ENCODE data around the gene LRFN2. TPM values are rescaled to one million over a fixed set of nuclear protein-coding genes. Genes with fewer than 3 reads are reported as not detected.

Gene LRFN2
- total and polyA plus RNA-seq, 4 donors = under 0.01 to 0.01 TPM; not detected in 2

DNA sequence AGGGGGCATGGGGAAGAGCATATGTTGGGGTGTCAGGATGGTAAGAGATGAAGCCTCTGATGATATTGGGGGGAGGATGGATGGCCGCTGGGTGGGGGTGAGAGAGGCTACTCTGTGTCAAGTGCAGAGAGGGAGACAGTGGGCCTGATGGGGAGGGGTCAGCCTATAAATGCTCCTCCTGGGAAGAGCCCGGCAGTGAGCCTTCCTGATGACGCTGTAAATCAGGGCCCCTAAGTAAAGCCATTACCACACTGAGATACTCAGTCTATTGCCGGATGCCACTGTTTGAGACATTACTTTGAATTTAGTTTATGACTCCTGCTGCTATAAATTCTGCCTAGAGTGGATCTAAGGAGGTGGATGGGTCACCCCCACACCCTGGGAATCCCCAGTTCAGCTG lies 28.1 kb downstream of the LRFN2 start:
- TF ChIP-seq, protein P1, sequence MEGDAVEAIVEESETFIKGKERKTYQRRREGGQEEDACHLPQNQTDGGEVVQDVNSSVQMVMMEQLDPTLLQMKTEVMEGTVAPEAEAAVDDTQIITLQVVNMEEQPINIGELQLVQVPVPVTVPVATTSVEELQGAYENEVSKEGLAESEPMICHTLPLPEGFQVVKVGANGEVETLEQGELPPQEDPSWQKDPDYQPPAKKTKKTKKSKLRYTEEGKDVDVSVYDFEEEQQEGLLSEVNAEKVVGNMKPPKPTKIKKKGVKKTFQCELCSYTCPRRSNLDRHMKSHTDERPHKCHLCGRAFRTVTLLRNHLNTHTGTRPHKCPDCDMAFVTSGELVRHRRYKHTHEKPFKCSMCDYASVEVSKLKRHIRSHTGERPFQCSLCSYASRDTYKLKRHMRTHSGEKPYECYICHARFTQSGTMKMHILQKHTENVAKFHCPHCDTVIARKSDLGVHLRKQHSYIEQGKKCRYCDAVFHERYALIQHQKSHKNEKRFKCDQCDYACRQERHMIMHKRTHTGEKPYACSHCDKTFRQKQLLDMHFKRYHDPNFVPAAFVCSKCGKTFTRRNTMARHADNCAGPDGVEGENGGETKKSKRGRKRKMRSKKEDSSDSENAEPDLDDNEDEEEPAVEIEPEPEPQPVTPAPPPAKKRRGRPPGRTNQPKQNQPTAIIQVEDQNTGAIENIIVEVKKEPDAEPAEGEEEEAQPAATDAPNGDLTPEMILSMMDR (IDR thresholded peaks at IDR 0.05; ENCODE audit: low read depth, low read length, missing input control) = no peak
- TF ChIP-seq RAD21 (IDR thresholded peaks at IDR 0.05) (no peak), FOXA2 (IDR thresholded peaks at IDR 0.05) (no peak), JUND (IDR thresholded peaks at IDR 0.05) (no peak), TAF1 (conservative IDR thresholded peaks at IDR 0.05) (no peak), SP1 (IDR thresholded peaks at IDR 0.05) (no peak), GABPA (IDR thresholded peaks at IDR 0.05 in 1 of 2, conservative IDR thresholded peaks at IDR 0.05 in 1 of 2) (no peak), NR2F2 (IDR thresholded peaks at IDR 0.05) (no peak), RXRA (IDR thresholded peaks at IDR 0.05) (no peak), HNF4A (conservative IDR thresholded peaks at IDR 0.05) (no peak)
- TF ChIP-seq, protein P2, sequence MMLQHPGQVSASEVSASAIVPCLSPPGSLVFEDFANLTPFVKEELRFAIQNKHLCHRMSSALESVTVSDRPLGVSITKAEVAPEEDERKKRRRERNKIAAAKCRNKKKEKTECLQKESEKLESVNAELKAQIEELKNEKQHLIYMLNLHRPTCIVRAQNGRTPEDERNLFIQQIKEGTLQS (IDR thresholded peaks at IDR 0.05) = no peak
- TF ChIP-seq, protein P3, sequence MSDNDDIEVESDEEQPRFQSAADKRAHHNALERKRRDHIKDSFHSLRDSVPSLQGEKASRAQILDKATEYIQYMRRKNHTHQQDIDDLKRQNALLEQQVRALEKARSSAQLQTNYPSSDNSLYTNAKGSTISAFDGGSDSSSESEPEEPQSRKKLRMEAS (IDR thresholded peaks at IDR 0.05) = no peak
- TF ChIP-seq, protein P4, sequence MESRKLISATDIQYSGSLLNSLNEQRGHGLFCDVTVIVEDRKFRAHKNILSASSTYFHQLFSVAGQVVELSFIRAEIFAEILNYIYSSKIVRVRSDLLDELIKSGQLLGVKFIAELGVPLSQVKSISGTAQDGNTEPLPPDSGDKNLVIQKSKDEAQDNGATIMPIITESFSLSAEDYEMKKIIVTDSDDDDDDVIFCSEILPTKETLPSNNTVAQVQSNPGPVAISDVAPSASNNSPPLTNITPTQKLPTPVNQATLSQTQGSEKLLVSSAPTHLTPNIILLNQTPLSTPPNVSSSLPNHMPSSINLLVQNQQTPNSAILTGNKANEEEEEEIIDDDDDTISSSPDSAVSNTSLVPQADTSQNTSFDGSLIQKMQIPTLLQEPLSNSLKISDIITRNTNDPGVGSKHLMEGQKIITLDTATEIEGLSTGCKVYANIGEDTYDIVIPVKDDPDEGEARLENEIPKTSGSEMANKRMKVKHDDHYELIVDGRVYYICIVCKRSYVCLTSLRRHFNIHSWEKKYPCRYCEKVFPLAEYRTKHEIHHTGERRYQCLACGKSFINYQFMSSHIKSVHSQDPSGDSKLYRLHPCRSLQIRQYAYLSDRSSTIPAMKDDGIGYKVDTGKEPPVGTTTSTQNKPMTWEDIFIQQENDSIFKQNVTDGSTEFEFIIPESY (IDR thresholded peaks at IDR 0.05) = no peak
- no peaks in the 10 kb centered on the region for H3K9me3 ChIP-seq (ENCODE audit: control insufficient read depth in 4 of 4, low read length in 3 of 4)
- 88% methylated on average over 4 of the region's 4 CpGs for WGBS
- H3K27me3 ChIP-seq (ENCODE audit: control insufficient read depth in 4 of 4, insufficient read depth in 4 of 4, low read length in 3 of 4) = no peaks in the 10 kb centered on the region
- H3K27ac ChIP-seq (ENCODE audit: low read depth in 1 of 2, low read length in 2 of 2) = no peak overlapping the region
- DNase-seq (ENCODE audit: low spot score) = no peak
- no peak overlapping the region for H3K9ac ChIP-seq (ENCODE audit: low read depth in 1 of 2, low read length in 2 of 2)
- H3K4me3 ChIP-seq (ENCODE audit: low read depth in 1 of 3, low read length in 3 of 3) = no peak overlapping the region
- no peaks in the 10 kb centered on the region for H3K4me1 ChIP-seq (ENCODE audit: control insufficient read depth in 4 of 4, insufficient read depth in 4 of 4, low read length in 3 of 4)
- H3K36me3 ChIP-seq (ENCODE audit: control insufficient read depth in 4 of 4, insufficient read depth in 3 of 4, low read depth in 1 of 4, low read length in 3 of 4) = no peaks in the 10 kb centered on the region

DNA sequence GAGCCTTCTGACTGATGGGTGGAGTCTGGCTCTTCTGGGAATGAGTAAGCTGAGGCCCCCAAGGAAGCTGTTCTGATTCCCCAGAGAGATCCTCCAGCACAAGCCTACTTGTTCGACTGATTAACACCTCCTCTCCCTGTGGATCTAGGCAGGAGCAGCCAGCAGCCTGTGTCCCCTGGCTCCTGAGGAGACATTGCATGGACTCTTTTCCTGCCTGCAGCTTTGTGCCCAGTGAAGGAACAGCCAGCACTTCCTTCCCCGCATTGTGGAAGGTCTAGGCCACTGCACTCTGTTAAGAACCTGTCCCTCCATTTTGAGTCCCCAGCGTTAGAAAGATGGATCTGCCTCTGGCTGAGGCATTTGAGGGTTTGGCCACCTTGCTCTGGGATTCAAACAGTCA lies 29.1 kb downstream of the LRFN2 start:
- DNase-seq (ENCODE audit: low spot score) = no peak
- Histone ChIP-seq H3K9ac (ENCODE audit: low read depth in 1 of 2, low read length in 2 of 2) (no peak overlapping the region), H3K36me3 (ENCODE audit: control insufficient read depth in 4 of 4, insufficient read depth in 3 of 4, low read depth in 1 of 4, low read length in 3 of 4) (no peaks in the 10 kb centered on the region), H3K4me3 (ENCODE audit: low read depth in 1 of 3, low read length in 3 of 3) (no peak overlapping the region), H3K27me3 (ENCODE audit: control insufficient read depth in 4 of 4, insufficient read depth in 4 of 4, low read length in 3 of 4) (no peaks in the 10 kb centered on the region), H3K4me1 (ENCODE audit: control insufficient read depth in 4 of 4, insufficient read depth in 4 of 4, low read length in 3 of 4) (no peaks in the 10 kb centered on the region), H3K9me3 (ENCODE audit: control insufficient read depth in 4 of 4, low read length in 3 of 4) (no peaks in the 10 kb centered on the region), H3K27ac (ENCODE audit: low read depth in 1 of 2, low read length in 2 of 2) (no peak overlapping the region)
- WGBS = 67% methylated on average over 3 of the region's 3 CpGs
- TF ChIP-seq NR2F2 (IDR thresholded peaks at IDR 0.05) (no peak), JUND (IDR thresholded peaks at IDR 0.05) (no peak)

DNA sequence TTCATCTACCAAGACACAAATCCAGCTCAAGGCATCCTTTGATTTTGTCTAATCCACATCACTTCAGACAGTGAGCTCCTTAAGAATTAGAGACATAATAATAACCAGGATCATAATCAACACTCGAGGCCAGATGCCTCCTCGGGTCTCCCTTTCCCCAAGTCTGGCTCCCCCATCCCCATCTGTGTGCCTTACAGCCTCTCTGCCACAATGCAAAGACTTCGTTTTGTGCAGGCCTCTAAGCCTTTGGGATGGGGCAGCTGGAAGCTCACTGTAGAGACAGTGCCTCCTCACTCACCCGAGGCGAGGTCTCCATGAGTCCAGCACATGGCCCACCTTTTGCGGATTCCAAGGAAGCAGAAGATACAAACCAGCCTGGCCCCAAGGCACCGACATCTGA lies 30.3 kb downstream of the LRFN2 start:
- no peaks in the 10 kb centered on the region for H3K4me1 ChIP-seq (ENCODE audit: control insufficient read depth in 4 of 4, insufficient read depth in 4 of 4, low read length in 3 of 4)
- DNase-seq (ENCODE audit: low spot score) = no peak
- no peaks in the 10 kb centered on the region for H3K36me3 ChIP-seq (ENCODE audit: control insufficient read depth in 4 of 4, insufficient read depth in 3 of 4, low read depth in 1 of 4, low read length in 3 of 4)
- H3K27ac ChIP-seq (ENCODE audit: low read depth in 1 of 2, low read length in 2 of 2) = no peak overlapping the region
- 89% methylated on average over 7 of the region's 7 CpGs for WGBS
- TF ChIP-seq HNF4G (IDR thresholded peaks at IDR 0.05) (no peak), YY1 (IDR thresholded peaks at IDR 0.05) (no peak), GABPA (IDR thresholded peaks at IDR 0.05 in 1 of 2, conservative IDR thresholded peaks at IDR 0.05 in 1 of 2) (no peak), JUND (IDR thresholded peaks at IDR 0.05) (no peak), FOXA1 (IDR thresholded peaks at IDR 0.05) (no peak), RXRA (IDR thresholded peaks at IDR 0.05) (no peak)
- TF ChIP-seq, protein P2 (IDR thresholded peaks at IDR 0.05) = no peak
- TF ChIP-seq, protein P1 (IDR thresholded peaks at IDR 0.05; ENCODE audit: low read depth, low read length, missing input control) = no peak
- H3K27me3 ChIP-seq (ENCODE audit: control insufficient read depth in 4 of 4, insufficient read depth in 4 of 4, low read length in 3 of 4) = no peaks in the 10 kb centered on the region
- H3K4me3 ChIP-seq (ENCODE audit: low read depth in 1 of 3, low read length in 3 of 3) = no peak overlapping the region
- no peaks in the 10 kb centered on the region for H3K9me3 ChIP-seq (ENCODE audit: control insufficient read depth in 4 of 4, low read length in 3 of 4)
- H3K9ac ChIP-seq (ENCODE audit: low read depth in 1 of 2, low read length in 2 of 2) = no peak overlapping the region
